Fibroblast of the aortic adventitia (primary cell): ENCODE results near the gene RAB3B. TPM values are rescaled to one million over a fixed set of nuclear protein-coding genes. Genes with fewer than 3 reads are reported as not detected.
"Not testable (repeated sequence)": the region's sequence is repeated elsewhere in the genome, so short reads cannot be mapped to it uniquely, and the experiment has no call there.

Experiments
- DNase-seq: peaks from one replicate; pipeline ENCODE4 v3.0.0-alpha.2; 2010; ENCODE audit warnings: low read depth
- H3K4me3 ChIP-seq: 2 replicates; pipeline ENCODE4 v1.5.1; 2011; ENCODE audit warnings: low read depth, mild to moderate bottlenecking, control low read depth, low read length, moderate library complexity
- CTCF ChIP-seq: IDR thresholded peaks from 2 replicates; pipeline ENCODE4 v1.5.1; 2011; ENCODE audit warnings: mild to moderate bottlenecking, low read length, control low read depth, inconsistent platforms; ENCODE audit not compliant: insufficient read depth
- total RNA-seq: library from RNA; depleted of rRNA; stranded (reverse); fragments of >200 nt; gene quantifications from 2 replicates; pipeline ENCODE4 v1.2.3, GENCODE V29; 2012; ENCODE audit warnings: low replicate concordance

The RAB3B gene
- total RNA-seq, 1 donor, result 63.4 TPM

DNA sequence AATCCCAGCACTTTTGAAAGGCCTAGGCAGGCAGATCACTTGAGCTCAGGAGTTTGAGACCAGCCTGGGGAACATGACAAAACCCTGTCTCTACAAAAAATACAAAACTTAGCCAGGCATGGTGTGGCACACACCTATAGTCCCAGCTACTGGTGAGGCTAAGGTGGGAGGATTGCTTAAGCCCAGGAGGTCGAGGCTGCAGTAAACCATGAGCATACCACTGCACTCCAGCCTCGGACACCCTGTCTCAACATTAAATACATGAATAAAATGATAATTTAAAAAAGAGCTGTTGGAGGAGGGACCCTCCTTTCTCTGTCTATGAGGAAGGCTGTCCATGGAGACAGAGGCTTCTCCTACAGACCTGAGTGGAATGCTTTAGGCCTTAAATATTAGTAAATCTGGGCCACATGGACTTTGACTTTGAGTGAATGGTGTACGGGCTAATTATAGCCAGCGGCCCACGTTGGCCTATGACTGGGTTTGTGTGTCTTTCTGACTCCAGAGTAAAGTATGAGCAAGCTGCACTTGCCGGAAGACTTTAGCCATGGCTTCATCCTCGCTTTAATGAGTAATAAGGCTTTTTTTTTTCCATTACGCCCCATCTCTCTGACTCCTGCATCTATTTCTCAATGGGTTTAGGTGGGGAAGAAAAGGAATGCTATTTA, 21.3 kb downstream of the RAB3B start:
- DNase-seq, result peak; percentile 92
- H3K4me3 ChIP-seq, result no peak overlapping the region

DNA sequence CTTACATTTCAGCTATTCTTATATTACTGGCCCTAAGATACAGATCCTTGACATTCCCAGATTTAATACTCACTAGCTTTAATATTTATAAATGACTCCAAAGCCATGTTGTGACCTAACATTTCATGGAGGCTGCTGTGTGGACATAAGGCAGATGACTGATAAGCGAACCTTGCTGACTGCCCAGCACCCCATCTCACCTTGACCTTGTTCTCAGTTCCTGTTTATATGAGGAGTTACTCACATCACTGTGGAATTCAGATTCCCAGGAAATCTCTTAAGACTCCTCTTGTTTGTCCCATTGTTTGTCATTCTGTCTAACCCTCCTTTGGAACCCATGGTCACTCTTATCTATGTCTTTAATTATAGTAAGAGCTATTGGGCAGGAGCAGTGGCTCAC, 21.9 kb downstream of the RAB3B start:
- DNase-seq, result no peak
- no peak overlapping the region for H3K4me3 ChIP-seq
- TF ChIP-seq CTCF, result no peak

More for the DNA sequence above, 21.3 kb downstream of the RAB3B start:
- no peak for TF ChIP-seq CTCF

DNA sequence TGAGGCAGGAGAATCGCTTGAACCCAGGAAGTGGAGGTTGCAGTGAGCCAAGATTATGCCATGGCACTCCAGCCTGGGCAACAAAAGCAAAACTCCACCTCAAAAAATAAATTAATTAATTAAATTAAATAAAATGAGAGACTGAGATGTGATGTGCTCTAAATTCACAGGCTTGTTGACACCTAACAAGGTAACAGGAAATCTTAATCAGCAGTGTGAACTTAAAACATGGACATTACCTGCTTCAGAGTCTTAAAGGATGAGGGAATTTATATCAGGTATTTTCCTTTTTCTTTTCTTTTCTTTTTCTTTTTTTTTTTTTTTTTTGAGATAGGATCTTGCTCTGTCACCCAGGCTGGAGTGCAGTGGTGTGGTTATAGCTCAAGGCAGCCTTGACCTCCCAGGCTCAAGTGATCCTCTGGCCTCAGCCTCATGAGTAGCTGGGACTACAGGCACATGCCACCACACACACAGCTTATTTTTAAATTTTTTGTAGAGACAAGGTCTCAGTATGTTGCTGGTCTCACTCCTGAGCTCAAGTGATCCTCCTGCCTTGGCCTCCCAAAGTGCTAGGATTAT, 23.2 kb downstream of the RAB3B start:
- H3K4me3 ChIP-seq, DNase-seq: not testable (repeated sequence)

DNA sequence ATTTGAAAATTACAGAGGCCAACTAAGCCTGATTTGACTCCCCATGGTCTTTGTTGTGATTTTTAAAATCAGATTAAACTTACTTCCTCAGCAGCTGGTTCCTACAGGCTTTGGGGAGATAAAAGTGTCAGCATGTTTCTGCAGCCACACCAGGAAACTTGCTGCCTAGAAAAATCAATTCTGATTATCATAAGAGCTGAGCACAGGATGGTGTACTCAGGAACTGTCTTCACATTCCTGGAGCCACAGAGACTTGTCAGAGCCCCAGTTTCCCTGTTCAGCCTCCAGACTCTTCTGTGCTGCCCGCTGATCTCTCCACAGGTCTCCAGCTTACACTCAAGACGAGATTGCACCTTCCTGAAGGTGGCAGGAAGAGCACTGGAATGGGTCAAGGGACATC, 23.9 kb downstream of the RAB3B start:
- H3K4me3 ChIP-seq, result no peak overlapping the region
- TF ChIP-seq CTCF, result no peak
- no peak for DNase-seq

DNA sequence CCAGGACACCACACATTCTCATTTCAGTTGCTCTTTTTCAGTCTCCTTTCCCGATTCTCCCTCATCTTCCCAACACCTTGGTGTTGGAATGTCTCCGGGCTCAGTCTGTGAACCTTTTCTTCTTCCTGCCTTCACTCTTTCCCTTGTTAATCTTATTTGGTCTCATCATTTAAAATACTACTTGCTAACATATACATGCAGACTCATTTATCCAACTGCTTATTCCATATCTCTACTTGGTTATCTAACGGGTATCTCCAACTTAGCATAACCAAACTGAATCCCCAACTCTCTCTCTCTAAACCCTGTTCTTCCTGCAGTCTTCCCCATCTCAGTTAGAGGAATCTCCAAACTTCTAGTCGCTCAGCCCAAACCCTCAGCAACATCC, 26.2 kb downstream of the RAB3B start:
- no peak for TF ChIP-seq CTCF
- DNase-seq, result no peak
- H3K4me3 ChIP-seq, result no peak overlapping the region

DNA sequence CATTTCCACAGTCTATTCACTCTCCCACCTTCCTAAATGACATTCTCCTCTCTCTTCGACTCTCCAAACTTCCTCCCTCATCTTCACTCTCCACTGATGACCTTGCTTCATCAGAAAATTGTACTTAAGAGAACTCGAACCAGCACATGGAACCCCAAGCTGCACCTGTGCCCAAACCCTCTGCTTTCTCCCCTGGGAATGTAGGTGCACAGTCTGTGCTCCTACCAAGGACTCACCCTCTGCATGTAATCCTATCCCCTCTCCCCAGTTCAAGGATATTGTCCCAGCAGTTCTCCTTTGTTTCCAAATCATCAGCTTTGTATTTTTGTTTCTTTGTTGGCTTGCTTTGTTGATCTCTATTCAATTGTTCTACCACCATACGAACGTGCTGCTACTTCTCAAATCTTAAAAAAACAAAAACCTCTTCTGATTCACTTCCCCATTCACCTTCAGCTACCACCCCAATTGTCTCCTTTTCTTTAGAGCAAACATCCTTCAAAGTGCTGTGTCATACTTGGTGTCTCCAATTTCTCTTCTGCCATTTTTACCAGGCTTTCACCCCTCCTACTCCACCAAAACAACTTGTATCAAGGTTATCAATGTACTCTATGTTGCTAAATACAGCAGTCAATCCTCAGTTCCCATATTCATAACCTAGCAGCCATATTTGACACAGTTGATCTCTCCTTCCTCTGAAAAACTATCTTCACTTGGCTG, 26.8 kb downstream of the RAB3B start:
- H3K4me3 ChIP-seq, result no peak overlapping the region
- no peak for TF ChIP-seq CTCF

More for the DNA sequence above, 26.8 kb downstream of the RAB3B start:
- DNase-seq, result no peak
